Measurements from ENCODE around the gene NCOA7. TPM values are rescaled to one million over a fixed set of nuclear protein-coding genes. Genes with fewer than 3 reads are reported as not detected.

The NCOA7 gene
- total and polyA plus RNA-seq, 12 donors = 4.2 to 21.3 (median 10.3) TPM

DNA sequence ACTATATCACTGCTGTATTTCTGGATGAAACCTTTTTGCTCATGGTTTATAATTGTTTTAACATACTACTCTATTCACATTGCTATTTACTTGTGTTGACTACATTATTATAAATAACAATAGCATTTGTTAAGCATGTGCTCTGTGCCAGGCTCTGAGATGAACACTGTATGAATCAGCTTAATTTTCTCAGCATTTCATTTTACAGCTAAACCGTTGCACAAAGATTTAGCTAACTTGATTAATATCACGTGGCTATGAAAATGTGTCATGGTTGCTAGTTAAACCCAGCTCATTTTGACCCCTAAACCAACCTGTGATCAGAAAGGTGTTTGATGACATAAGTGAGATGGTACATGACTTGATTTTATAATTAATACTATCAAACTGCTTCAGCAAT is 77.5 kb downstream of the NCOA7 start:
- intact Hi-C loops (cut with DNase I) = loop anchor here in 2 of 10 donors (5.0 to 10.0 kb wide), 2 partner anchors 84 to 87 kb away; partner anchors contain the start of gene HINT3 (in 1 of the 2)
- WGBS, 2 donors = 77 to 79% methylated on average over 2 of the region's 2 CpGs
- Histone ChIP-seq H3K4me1 (peaks cover 0 to 23% (median 5%) of the 10 kb centered on the region in 9 donors), H3K27ac (peak overlapping the region in 5 of 10 donors; percentile 28 to 46 (median 42)), H3K27me3 (no peaks in the 10 kb centered on the region), H3K9me3 (no peaks in the 10 kb centered on the region), H3K4me3 (no peak overlapping the region), H3K36me3 (no peaks in the 10 kb centered on the region)
- TF ChIP-seq CTCF (IDR thresholded peaks at IDR 0.05) = no peak
- no peak for ATAC-seq
- no peak for DNase-seq

GRCh38 chr6:125868678-125869395 is 78.1 kb downstream of the NCOA7 start:
- 47 to 49% methylated on average over 5 of the region's 5 CpGs for WGBS, 2 donors
- Histone ChIP-seq H3K4me3 (no peak overlapping the region), H3K4me1 (peaks cover 0 to 23% (median 5%) of the 10 kb centered on the region in 9 donors), H3K9me3 (no peaks in the 10 kb centered on the region), H3K27ac (peak overlapping the region in 7 of 10 donors; percentile 5 to 71 (median 46)), H3K36me3 (peaks cover 0 to under 1% (median 0%) of the 10 kb centered on the region in 9 donors), H3K27me3 (no peaks in the 10 kb centered on the region)
- intact Hi-C loops (cut with DNase I) = loop anchor here in 2 of 10 donors (5.0 to 10.0 kb wide), 2 partner anchors 83 to 86 kb away; partner anchors contain the start of gene HINT3 (in 1 of the 2)
- ATAC-seq (peak in 7 of 8 donors; percentile 62 to 90 (median 85)), DNase-seq (peak; percentile 52 to 63)
- TF ChIP-seq CTCF (IDR thresholded peaks at IDR 0.05) = no peak

GRCh38 chr6:125869427-125869826 is 78.7 kb downstream of the NCOA7 start:
- H3K9me3 ChIP-seq = no peaks in the 10 kb centered on the region
- WGBS, 2 donors = 54 to 68% methylated on average over 6 of the region's 6 CpGs
- H3K27ac ChIP-seq = peak overlapping the region in 8 of 10 donors; percentile 5 to 71 (median 37)
- H3K4me1 ChIP-seq = peaks cover 0 to 23% (median 5%) of the 10 kb centered on the region in 9 donors
- ATAC-seq = peak in 7 of 8 donors; percentile 31 to 69 (median 51)
- TF ChIP-seq CTCF (IDR thresholded peaks at IDR 0.05) = no peak
- H3K36me3 ChIP-seq = peaks cover 0 to 6% (median 0%) of the 10 kb centered on the region in 9 donors
- intact Hi-C loops (cut with DNase I) = loop anchor here in 2 of 10 donors (5.0 to 10.0 kb wide), 2 partner anchors 83 to 85 kb away; partner anchors contain the start of gene HINT3 (in 1 of the 2)
- DNase-seq = peak; percentile 9 to 35
- no peak overlapping the region for H3K4me3 ChIP-seq
- H3K27me3 ChIP-seq = no peaks in the 10 kb centered on the region

- no peaks in the 10 kb centered on the region for H3K27me3 ChIP-seq
- no peaks in the 10 kb centered on the region for H3K9me3 ChIP-seq
- DNase-seq = no peak
- TF ChIP-seq CTCF (IDR thresholded peaks at IDR 0.05) = no peak
- H3K27ac ChIP-seq = no peak overlapping the region
- H3K36me3 ChIP-seq = peaks cover 0 to 21% (median 8%) of the 10 kb centered on the region in 9 donors
- H3K4me3 ChIP-seq = no peak overlapping the region
- intact Hi-C loops (cut with DNase I) = loop anchor here in 1 of 10 donors (10.0 kb wide), 1 partner anchor 73 kb away; no protein-coding TSS in a partner anchor
- no peak for ATAC-seq
- H3K4me1 ChIP-seq = peaks cover 0 to 23% (median 5%) of the 10 kb centered on the region in 9 donors
These were observed 80.6 kb downstream of the NCOA7 start for GRCh38 chr6:125871365-125871764.
